K562 (cell line): Measurements from ENCODE around the gene PHF12.

ENCODE experiments used
- POLR2A ChIP-seq: fragments of 450-650 bp; conservative IDR thresholded peaks from 2 replicates; pipeline ENCODE4 v1.6.1; 2016
- TRIM24 ChIP-seq, 2 experiments: fragments of 450-650 bp; IDR thresholded peaks; 2 replicates each; pipeline ENCODE4 v1.6.1; 2016

GRCh38 chr17:28940675-28941074, 10.6 kb downstream of the PHF12 start:
- TF ChIP-seq POLR2A (no peak), TRIM24 (IDR thresholded peaks at IDR 0.05) (no peak)
